ENCODE results near the gene ADPRM. TPM values are rescaled to one million over a fixed set of nuclear protein-coding genes. Genes with fewer than 3 reads are reported as not detected.

ADPRM gene
- total and polyA plus RNA-seq, 8 donors = 0.87 to 24.4 (median 11.0) TPM; not detected in 1

DNA sequence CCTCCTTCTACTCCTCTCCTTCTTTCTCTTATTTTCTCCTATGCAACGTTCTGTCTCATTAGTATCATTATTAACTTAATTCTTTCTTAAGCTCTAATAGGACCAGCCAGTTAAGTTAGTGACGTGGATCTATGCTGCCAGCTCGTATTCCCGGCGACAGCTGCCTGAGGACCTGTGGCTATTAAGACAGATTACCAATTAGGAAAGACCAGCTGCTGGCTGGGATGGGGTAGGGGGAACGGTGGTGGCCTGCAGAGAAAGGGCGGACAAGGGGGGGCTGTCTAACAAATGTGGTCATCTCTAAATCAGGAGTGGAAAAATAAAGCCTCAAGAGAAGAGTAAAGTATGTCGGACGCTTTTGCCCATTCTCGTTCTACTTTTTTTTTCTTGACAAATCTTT is 39.5 kb upstream of the ADPRM start:
- no peak for DNase-seq
- Histone ChIP-seq H3K36me3 (peaks cover 0 to 19% (median 10%) of the 10 kb centered on the region in 4 donors), H3K27ac (no peak overlapping the region), H3K4me1 (no peaks in the 10 kb centered on the region), H3K4me3 (no peak overlapping the region), H3K27me3 (no peaks in the 10 kb centered on the region), H3K9me3 (no peaks in the 10 kb centered on the region)
- TF ChIP-seq CTCF (IDR thresholded peaks at IDR 0.05) (no peak), EP300 (IDR thresholded peaks at IDR 0.05) (no peak), POLR2AphosphoS5 (IDR thresholded peaks at IDR 0.05) (no peak), POLR2A (IDR thresholded peaks at IDR 0.05) (no peak)
- intact Hi-C loops (cut with DNase I; ENCODE audit: low total_unique reads) = no loop called here
- 75 to 87% (median 85%) methylated on average over 10 of the region's 10 CpGs for WGBS, 5 donors

- Histone ChIP-seq H3K27me3 (no peaks in the 10 kb centered on the region), H3K4me3 (no peak overlapping the region), H3K9me3 (no peaks in the 10 kb centered on the region), H3K36me3 (peaks cover 0 to 19% (median 10%) of the 10 kb centered on the region in 4 donors), H3K4me1 (no peaks in the 10 kb centered on the region), H3K27ac (no peak overlapping the region)
- intact Hi-C loops (cut with DNase I; ENCODE audit: low total_unique reads) = no loop called here
- TF ChIP-seq POLR2AphosphoS5 (IDR thresholded peaks at IDR 0.05) = no peak
- TF ChIP-seq EP300 (IDR thresholded peaks at IDR 0.05) = no peak
- no peak for TF ChIP-seq CTCF (IDR thresholded peaks at IDR 0.05)
- no peak for TF ChIP-seq POLR2A (IDR thresholded peaks at IDR 0.05)
- 88 to 91% (median 91%) methylated on average over 10 of the region's 10 CpGs for WGBS, 5 donors
- no peak for DNase-seq
Observed at GRCh38 chr17:10661437-10661836, 36.0 kb upstream of the ADPRM start.

GRCh38 chr17:10663231-10663630 is 34.2 kb upstream of the ADPRM start:
- Histone ChIP-seq H3K27ac (no peak overlapping the region), H3K27me3 (no peaks in the 10 kb centered on the region), H3K36me3 (peaks cover 0 to 19% (median 10%) of the 10 kb centered on the region in 4 donors), H3K9me3 (no peaks in the 10 kb centered on the region), H3K4me1 (no peaks in the 10 kb centered on the region), H3K4me3 (no peak overlapping the region)
- intact Hi-C loops (cut with DNase I; ENCODE audit: low total_unique reads) = no loop called here
- TF ChIP-seq POLR2AphosphoS5 (IDR thresholded peaks at IDR 0.05) = no peak
- no peak for TF ChIP-seq POLR2A (IDR thresholded peaks at IDR 0.05)
- TF ChIP-seq CTCF (IDR thresholded peaks at IDR 0.05) = no peak
- no peak for TF ChIP-seq EP300 (IDR thresholded peaks at IDR 0.05)
- DNase-seq = no peak
- 85 to 94% (median 90%) methylated on average over 6 of the region's 6 CpGs for WGBS, 5 donors

DNA sequence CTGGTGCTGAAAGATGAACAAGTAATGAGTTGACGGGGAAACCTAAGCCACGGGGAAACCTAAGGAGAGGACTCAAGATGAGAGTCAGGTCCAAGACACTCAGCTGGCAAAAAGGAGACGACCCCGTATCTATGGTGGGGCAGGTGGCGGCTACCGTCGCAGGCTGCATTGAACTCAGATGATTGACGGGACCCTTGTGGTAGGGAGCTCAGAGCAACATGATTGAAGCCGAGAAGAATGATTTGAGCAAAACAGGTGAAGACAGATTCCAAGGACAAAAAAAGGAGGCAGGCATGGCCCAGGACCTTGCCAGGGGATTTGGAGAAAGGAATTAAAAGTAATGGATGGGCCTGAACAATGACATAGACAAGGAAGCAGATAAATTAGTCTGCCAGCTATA is 32.8 kb upstream of the ADPRM start:
- no peaks in the 10 kb centered on the region for H3K4me1 ChIP-seq
- TF ChIP-seq EP300 (IDR thresholded peaks at IDR 0.05) (no peak), POLR2A (IDR thresholded peaks at IDR 0.05) (no peak), POLR2AphosphoS5 (IDR thresholded peaks at IDR 0.05) (no peak), CTCF (IDR thresholded peaks at IDR 0.05) (no peak)
- no peak overlapping the region for H3K27ac ChIP-seq
- H3K27me3 ChIP-seq = no peaks in the 10 kb centered on the region
- H3K9me3 ChIP-seq = no peaks in the 10 kb centered on the region
- peaks cover 0 to 6% (median 3%) of the 10 kb centered on the region in 4 donors for H3K36me3 ChIP-seq
- intact Hi-C loops (cut with DNase I; ENCODE audit: low total_unique reads) = no loop called here
- 90 to 95% (median 93%) methylated on average over 9 of the region's 9 CpGs for WGBS, 5 donors
- H3K4me3 ChIP-seq = no peak overlapping the region
- DNase-seq = no peak

Measured in stomach (tissue), 9 donors.